HG03159 (cell line): ENCODE results near the gene KCNN2.

Experiments used
- ATAC-seq: cut with Tn5 transposase; IDR thresholded peaks from one replicate; pipeline ENCODE4 v1.9.1; 2021; ENCODE audit warnings: mild to moderate bottlenecking, moderate library complexity; ENCODE audit not compliant: unreplicated experiment

The KCNN2 gene

GRCh38 chr5:114361724-114362196 lies at the start of gene KCNN2:
Gene KCNN2, plus strand, starts transcription at chr5:114362070. Its CDS starts 70 bp downstream, at chr5:114362140.
- ATAC-seq: peak; percentile 51

GRCh38 chr5:114312658-114313057 lies 49.2 kb upstream of the KCNN2 start:
- ATAC-seq: no peak

- no peak for ATAC-seq
Observed at GRCh38 chr5:114314061-114314460, 47.8 kb upstream of the KCNN2 start.

- ATAC-seq: no peak
Observed at GRCh38 chr5:114316167-114316566, 45.7 kb upstream of the KCNN2 start.

- ATAC-seq: no peak
Observed at GRCh38 chr5:114317751-114318150, 44.1 kb upstream of the KCNN2 start.

GRCh38 chr5:114319236-114319635 lies 42.6 kb upstream of the KCNN2 start:
- no peak for ATAC-seq

GRCh38 chr5:114319821-114320220 lies 42.0 kb upstream of the KCNN2 start:
- ATAC-seq: no peak

GRCh38 chr5:114324282-114324681 lies 37.6 kb upstream of the KCNN2 start:
- ATAC-seq: no peak

GRCh38 chr5:114325541-114325940 lies 36.3 kb upstream of the KCNN2 start:
- ATAC-seq: no peak

GRCh38 chr5:114327474-114327873 lies 34.4 kb upstream of the KCNN2 start:
- ATAC-seq: no peak

- peak; percentile 54 for ATAC-seq
Observed at GRCh38 chr5:114327987-114328386, 33.9 kb upstream of the KCNN2 start.

- ATAC-seq: no peak
Observed at GRCh38 chr5:114330916-114331531, 30.8 kb upstream of the KCNN2 start.

- no peak for ATAC-seq
Observed at GRCh38 chr5:114332493-114332892, 29.4 kb upstream of the KCNN2 start.

GRCh38 chr5:114332925-114333324 lies 28.9 kb upstream of the KCNN2 start:
- ATAC-seq: no peak

GRCh38 chr5:114335391-114335790 lies 26.5 kb upstream of the KCNN2 start:
- ATAC-seq: no peak

- ATAC-seq: no peak
Observed at GRCh38 chr5:114339108-114339507, 22.8 kb upstream of the KCNN2 start.

- no peak for ATAC-seq
Observed at GRCh38 chr5:114346181-114346580, 15.7 kb upstream of the KCNN2 start.

GRCh38 chr5:114355086-114355830 lies 6.6 kb upstream of the KCNN2 start:
- ATAC-seq: no peak

GRCh38 chr5:114358329-114358728 lies 3.5 kb upstream of the KCNN2 start:
- no peak for ATAC-seq

GRCh38 chr5:114360357-114360756 lies 1.5 kb upstream of the KCNN2 start:
- no peak for ATAC-seq

GRCh38 chr5:114360816-114361723 lies 800 bp upstream of the KCNN2 start:
- peak; percentile 1 for ATAC-seq
